ENCODE data around the gene ZNF398. TPM values are rescaled to one million over a fixed set of nuclear protein-coding genes. Genes with fewer than 3 reads are reported as not detected.

The ZNF398 gene
- total RNA-seq, 1 donor from 2014 or later: 14.5 TPM

DNA sequence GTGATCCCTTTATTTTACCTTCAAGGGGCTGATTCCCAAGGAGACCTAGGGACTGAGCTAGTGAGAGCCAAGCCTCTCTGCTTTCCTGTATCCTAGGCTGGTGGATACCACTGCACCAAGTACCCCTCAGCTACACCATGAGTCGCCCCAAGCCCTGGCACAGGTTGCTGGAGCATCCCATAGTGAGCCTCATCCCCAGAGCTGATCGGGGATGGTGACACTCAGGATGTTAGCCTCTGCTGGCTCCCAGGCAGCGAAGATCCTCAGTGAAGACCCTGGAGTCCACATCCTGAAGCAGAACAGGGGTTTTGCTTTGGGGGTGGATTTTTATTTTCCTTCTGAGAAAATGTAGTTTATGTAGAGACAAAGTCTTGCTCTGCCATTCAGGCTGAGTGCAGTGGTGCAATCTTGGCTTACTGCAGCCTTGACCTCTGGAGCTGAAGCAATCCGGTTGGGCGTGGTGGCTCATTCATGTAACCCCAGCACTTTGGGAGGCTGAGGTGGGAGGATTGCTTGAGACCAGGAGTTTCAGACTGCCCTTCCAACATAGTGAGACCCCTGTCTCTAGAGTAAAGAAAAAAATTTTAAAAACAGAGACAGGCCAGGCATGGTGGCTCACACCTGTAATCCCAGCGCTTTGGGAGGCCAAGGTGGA, 79.7 kb downstream of the ZNF398 start:
- intact Hi-C loops (cut with DNase I): no loop called here
- Histone ChIP-seq H3K27me3 (no peaks in the 10 kb centered on the region), H3K4me1 (no peaks in the 10 kb centered on the region), H3K36me3 (peaks cover 23% of the 10 kb centered on the region), H3K9me3 (no peaks in the 10 kb centered on the region), H3K4me3 (no peak overlapping the region), H3K27ac (no peak overlapping the region)
- ATAC-seq (no peak), DNase-seq (no peak)
- TF ChIP-seq, protein P1, sequence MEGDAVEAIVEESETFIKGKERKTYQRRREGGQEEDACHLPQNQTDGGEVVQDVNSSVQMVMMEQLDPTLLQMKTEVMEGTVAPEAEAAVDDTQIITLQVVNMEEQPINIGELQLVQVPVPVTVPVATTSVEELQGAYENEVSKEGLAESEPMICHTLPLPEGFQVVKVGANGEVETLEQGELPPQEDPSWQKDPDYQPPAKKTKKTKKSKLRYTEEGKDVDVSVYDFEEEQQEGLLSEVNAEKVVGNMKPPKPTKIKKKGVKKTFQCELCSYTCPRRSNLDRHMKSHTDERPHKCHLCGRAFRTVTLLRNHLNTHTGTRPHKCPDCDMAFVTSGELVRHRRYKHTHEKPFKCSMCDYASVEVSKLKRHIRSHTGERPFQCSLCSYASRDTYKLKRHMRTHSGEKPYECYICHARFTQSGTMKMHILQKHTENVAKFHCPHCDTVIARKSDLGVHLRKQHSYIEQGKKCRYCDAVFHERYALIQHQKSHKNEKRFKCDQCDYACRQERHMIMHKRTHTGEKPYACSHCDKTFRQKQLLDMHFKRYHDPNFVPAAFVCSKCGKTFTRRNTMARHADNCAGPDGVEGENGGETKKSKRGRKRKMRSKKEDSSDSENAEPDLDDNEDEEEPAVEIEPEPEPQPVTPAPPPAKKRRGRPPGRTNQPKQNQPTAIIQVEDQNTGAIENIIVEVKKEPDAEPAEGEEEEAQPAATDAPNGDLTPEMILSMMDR (IDR thresholded peaks at IDR 0.05): no peak

GRCh38 chr7:149228831-149229471, 81.7 kb downstream of the ZNF398 start:
- DNase-seq: no peak
- Histone ChIP-seq H3K27ac (no peak overlapping the region), H3K36me3 (peaks cover 16% of the 10 kb centered on the region), H3K4me1 (no peaks in the 10 kb centered on the region), H3K9me3 (no peaks in the 10 kb centered on the region), H3K27me3 (no peaks in the 10 kb centered on the region), H3K4me3 (no peak overlapping the region)
- intact Hi-C loops (cut with DNase I): no loop called here
- ATAC-seq: no peak
- TF ChIP-seq, protein P1 (IDR thresholded peaks at IDR 0.05): no peak

GRCh38 chr7:149229526-149229925, 82.3 kb downstream of the ZNF398 start:
- TF ChIP-seq, protein P1 (IDR thresholded peaks at IDR 0.05): no peak
- ATAC-seq (peak; percentile 11), DNase-seq (no peak)
- Histone ChIP-seq H3K36me3 (peaks cover 11% of the 10 kb centered on the region), H3K4me3 (no peak overlapping the region), H3K4me1 (no peaks in the 10 kb centered on the region), H3K27ac (no peak overlapping the region), H3K27me3 (no peaks in the 10 kb centered on the region), H3K9me3 (no peaks in the 10 kb centered on the region)
- intact Hi-C loops (cut with DNase I): no loop called here

DNA sequence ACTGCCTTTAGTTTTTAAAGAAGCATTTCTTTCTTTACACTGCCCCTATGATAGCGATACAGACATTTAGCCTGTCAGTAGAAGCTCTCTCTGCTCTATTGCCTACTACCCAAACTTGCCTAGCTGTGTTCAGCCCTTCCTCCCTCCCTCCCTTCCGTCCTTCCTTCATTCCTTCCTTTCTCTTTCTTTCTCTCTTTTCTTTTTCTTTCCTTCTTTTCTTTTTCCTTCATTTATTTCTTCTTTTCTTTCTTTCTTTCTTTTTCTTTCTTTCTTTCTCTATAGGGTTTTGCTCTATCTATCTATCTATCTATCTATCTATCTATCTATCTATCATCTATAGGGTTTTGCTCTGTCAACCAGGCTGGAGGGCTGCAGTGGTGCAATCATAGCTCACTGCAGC, 85.1 kb downstream of the ZNF398 start:
- Histone ChIP-seq H3K36me3 (no peaks in the 10 kb centered on the region), H3K4me3 (no peak overlapping the region), H3K9me3 (no peaks in the 10 kb centered on the region), H3K27me3 (no peaks in the 10 kb centered on the region), H3K4me1 (no peaks in the 10 kb centered on the region), H3K27ac (no peak overlapping the region)
- intact Hi-C loops (cut with DNase I): no loop called here
- TF ChIP-seq, protein P1 (IDR thresholded peaks at IDR 0.05): no peak
- ATAC-seq (no peak), DNase-seq (no peak)

Other genes with a start within 250 kb of the ZNF398 start
- 117 TPM for gene PDIA4, start 118.9 kb upstream of the ZNF398 start, total RNA-seq
- gene ZNF786, start 56.7 kb upstream of the ZNF398 start, total RNA-seq: 5.6 TPM
- 1.4 TPM for gene ZNF425, start 21.1 kb upstream of the ZNF398 start, total RNA-seq
- 23.3 TPM for gene ZNF282, start 48.1 kb downstream of the ZNF398 start, total RNA-seq
- 10.2 TPM for gene ZNF212, start 92.2 kb downstream of the ZNF398 start, total RNA-seq
- gene ZNF783, start 114.7 kb downstream of the ZNF398 start, total RNA-seq: 18.8 TPM